Inferior parietal cortex (tissue), 1 donor: ENCODE data around the gene SDCBP2.

Experiments
- DNase-seq: peaks from one replicate; pipeline ENCODE4 v3.0.0-alpha.2; 2016; ENCODE audit errors: extremely low spot score

Gene SDCBP2

GRCh38 chr20:1312904-1313235 lies 16.1 kb downstream of the SDCBP2 start:
- no peak for DNase-seq

GRCh38 chr20:1312308-1312707 lies 16.6 kb downstream of the SDCBP2 start:
- DNase-seq = no peak

GRCh38 chr20:1310506-1311190 lies 18.3 kb downstream of the SDCBP2 start:
- no peak for DNase-seq

GRCh38 chr20:1310071-1310470 lies 18.9 kb downstream of the SDCBP2 start:
- no peak for DNase-seq

- no peak for DNase-seq
These were observed 19.5 kb downstream of the SDCBP2 start for GRCh38 chr20:1309439-1309847.

- no peak for DNase-seq
These were observed 20.2 kb downstream of the SDCBP2 start for GRCh38 chr20:1308702-1309095.

- no peak for DNase-seq
These were observed 20.8 kb downstream of the SDCBP2 start for GRCh38 chr20:1308067-1308701.

- no peak for DNase-seq
These were observed 21.4 kb downstream of the SDCBP2 start for GRCh38 chr20:1307571-1307971.

GRCh38 chr20:1307171-1307570 lies 21.8 kb downstream of the SDCBP2 start:
- DNase-seq = no peak

- DNase-seq = no peak
These were observed 22.4 kb downstream of the SDCBP2 start for GRCh38 chr20:1306316-1307135.

- DNase-seq = no peak
These were observed 23.2 kb downstream of the SDCBP2 start for GRCh38 chr20:1305712-1306111.

- no peak for DNase-seq
These were observed 24.0 kb downstream of the SDCBP2 start for GRCh38 chr20:1304710-1305515.

- no peak for DNase-seq
These were observed 26.0 kb downstream of the SDCBP2 start for GRCh38 chr20:1302685-1303541.

- DNase-seq = no peak
These were observed 27.9 kb downstream of the SDCBP2 start for GRCh38 chr20:1301031-1301529.

GRCh38 chr20:1300083-1300840 lies 28.7 kb downstream of the SDCBP2 start:
- DNase-seq = no peak

- DNase-seq = no peak
These were observed 29.4 kb downstream of the SDCBP2 start for GRCh38 chr20:1299522-1299921.

GRCh38 chr20:1298888-1299511 lies 29.9 kb downstream of the SDCBP2 start:
- no peak for DNase-seq

GRCh38 chr20:1298166-1298565 lies 30.8 kb downstream of the SDCBP2 start:
- DNase-seq = no peak

GRCh38 chr20:1297486-1297885 lies 31.5 kb downstream of the SDCBP2 start:
- DNase-seq = no peak

- DNase-seq = no peak
These were observed 32.0 kb downstream of the SDCBP2 start for GRCh38 chr20:1296922-1297321.
